Measurements from ENCODE around the gene DNASE2.

DNASE2 gene

DNA sequence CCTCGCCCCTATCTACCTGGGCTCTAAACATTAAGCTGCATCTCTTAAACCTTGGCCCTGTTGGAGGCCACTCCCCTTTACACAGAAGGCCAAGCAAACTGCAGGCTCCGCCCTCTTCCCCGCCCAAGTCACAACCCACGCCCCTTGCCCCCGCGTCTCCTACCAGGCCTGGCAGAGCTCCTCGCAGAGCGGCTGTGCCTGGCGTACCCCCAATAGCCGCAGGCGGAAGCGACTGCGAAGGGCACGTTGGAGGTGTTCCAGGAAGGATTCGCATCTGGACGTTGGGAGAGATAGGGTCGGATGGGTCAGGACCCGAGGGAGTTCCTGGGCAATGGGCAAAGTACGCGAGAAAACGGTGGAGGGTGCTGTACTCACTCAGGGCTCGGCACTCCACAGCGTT, 52.8 kb downstream of the DNASE2 start:
- DNase-seq, result no peak

DNA sequence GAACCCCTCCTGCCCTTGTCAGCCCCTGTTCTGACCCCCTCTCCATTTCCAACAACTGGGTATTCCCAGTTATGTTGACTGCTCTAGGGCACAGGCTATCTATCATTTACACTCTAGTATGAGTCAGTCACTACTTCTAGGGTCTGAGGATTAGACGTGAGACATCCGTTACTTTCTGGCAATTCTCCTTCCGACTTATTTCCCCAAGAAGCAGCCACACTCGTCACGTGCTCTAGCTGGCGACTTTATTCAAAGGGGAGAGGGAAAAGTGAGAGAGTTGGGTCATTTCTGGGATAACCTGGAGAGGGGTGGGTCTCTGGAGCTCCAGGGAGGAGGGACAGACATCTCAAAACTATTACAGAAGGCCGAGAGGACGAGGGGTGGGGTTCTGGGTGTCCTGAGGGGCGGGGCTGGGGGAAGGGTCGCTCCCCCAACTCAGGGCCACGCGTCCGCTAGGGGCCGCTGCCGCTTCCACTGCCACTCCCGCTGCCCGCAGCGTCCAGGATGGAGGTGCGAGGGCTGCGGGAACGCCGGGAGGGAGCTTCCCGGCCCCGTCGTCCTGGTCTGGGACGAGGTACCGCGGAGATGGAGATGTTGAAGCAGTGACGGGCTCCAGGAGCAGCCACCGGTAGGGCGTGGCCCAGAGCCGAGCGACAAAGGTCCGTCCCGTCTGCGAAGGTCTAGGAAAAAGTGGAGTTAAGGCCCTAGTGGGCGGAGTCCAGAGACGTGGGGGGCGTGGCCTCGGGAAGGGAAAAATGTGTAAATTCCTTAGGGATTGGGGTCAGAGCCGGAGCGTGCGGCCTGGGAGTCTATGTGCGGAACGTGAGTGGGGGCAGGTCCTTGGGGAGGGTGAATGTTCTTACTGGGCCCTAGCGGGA, 55.8 kb downstream of the DNASE2 start:
- no peak for DNase-seq
